Measurements from ENCODE around the gene SYNM.
A peak's percentile ranks its signal among the peaks of the same experiment; 100 is the strongest.

DNA sequence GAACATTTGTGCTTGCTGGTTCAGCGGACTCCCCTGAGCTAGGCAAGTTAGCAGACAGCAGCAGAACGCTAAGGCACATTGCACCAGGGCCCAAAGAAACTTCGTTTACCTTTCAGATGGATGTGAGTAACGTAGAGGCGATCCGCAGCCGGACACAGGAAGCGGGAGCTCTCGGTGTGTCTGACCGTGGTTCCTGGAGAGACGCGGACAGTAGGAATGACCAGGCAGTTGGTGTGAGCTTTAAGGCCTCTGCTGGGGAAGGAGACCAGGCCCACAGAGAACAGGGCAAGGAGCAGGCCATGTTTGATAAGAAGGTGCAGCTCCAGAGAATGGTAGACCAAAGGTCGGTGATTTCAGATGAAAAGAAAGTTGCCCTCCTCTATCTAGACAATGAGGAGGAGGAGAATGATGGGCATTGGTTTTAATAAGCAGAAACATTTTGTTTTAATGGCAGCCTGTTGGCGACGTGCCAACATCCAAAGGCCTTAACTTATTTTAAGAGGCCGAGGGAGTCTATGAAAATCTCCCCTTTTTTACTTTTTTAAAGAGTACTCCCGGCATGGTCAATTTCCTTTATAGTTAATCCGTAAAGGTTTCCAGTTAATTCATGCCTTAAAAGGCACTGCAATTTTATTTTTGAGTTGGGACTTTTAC lies 27.9 kb downstream of the SYNM start:
- TF ChIP-seq, protein P1, sequence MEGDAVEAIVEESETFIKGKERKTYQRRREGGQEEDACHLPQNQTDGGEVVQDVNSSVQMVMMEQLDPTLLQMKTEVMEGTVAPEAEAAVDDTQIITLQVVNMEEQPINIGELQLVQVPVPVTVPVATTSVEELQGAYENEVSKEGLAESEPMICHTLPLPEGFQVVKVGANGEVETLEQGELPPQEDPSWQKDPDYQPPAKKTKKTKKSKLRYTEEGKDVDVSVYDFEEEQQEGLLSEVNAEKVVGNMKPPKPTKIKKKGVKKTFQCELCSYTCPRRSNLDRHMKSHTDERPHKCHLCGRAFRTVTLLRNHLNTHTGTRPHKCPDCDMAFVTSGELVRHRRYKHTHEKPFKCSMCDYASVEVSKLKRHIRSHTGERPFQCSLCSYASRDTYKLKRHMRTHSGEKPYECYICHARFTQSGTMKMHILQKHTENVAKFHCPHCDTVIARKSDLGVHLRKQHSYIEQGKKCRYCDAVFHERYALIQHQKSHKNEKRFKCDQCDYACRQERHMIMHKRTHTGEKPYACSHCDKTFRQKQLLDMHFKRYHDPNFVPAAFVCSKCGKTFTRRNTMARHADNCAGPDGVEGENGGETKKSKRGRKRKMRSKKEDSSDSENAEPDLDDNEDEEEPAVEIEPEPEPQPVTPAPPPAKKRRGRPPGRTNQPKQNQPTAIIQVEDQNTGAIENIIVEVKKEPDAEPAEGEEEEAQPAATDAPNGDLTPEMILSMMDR (IDR thresholded peaks at IDR 0.05): no peak
- no peak for TF ChIP-seq EP300 (IDR thresholded peaks at IDR 0.05)
- peak in 3 of 4 donors; percentile 21 to 51 (median 40) for TF ChIP-seq POLR2AphosphoS5 (IDR thresholded peaks at IDR 0.05)
